ELF-1 (cell line): Measurements from ENCODE around the gene RACK1.

Source experiments
- DNase-seq: peaks from one replicate; pipeline ENCODE4 v3.0.0-alpha.2; 2016; ENCODE audit warnings: low read depth, low spot score

RACK1 gene

DNA sequence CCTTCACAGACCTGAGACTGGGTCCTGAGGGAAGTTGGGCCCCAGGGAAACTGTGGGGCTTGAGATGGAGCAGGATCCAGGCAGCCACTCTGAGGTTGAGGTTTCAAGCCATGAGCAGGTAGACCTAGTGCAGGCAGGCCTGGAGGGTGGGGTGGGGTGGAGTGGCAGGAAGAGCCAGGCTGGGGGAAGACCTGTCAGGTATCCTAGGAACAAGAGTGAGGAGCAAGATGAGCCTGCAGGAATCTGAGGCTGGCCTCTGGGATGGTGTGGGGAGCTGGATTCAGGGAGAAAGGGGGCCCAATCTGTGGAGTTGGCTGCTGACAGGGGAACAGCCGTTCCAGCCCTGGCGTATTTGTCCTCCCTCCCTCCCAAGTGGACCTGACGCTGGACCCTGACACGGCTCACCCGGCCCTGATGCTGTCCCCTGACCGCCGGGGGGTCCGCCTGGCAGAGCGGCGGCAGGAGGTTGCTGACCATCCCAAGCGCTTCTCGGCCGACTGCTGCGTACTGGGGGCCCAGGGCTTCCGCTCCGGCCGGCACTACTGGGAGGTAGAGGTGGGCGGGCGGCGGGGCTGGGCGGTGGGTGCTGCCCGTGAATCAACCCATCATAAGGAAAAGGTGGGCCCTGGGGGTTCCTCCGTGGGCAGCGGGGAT is 9.8 kb downstream of the RACK1 start:
- DNase-seq, result no peak

DNA sequence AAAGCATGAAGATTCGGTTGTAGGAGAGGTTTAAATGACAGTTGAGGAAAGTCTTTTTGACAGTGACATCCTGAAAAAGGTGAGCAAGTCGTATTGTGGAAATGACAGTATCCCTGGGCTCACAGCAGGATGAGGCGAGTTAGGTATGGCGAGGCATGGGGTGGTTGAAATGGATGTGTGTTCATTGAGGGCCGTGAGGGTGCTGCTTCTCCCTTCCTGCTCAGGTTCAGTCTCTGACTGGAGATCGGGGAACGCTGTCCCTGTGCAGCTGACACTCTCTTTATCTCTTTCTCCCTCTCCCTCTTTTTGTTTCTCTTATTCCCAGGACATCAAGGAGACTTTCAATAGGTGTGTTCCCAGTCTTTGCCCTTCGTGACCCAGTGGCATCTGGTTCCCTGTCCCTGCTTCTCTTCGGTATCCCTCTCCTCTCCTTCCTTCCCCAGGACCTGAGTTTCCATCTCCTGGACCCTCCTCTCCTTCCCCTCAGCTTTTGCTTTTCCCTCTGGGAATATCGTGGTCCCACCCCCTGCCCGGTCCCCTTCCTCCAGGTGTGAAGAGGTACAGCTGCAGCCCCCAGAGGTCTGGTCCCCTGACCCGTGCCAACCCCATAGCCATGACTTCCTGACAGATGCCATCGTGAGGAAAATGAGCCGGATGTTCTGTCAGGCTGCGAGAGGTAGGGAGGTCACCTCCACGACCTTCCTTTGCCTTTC is 10.5 kb downstream of the RACK1 start:
- no peak for DNase-seq

DNA sequence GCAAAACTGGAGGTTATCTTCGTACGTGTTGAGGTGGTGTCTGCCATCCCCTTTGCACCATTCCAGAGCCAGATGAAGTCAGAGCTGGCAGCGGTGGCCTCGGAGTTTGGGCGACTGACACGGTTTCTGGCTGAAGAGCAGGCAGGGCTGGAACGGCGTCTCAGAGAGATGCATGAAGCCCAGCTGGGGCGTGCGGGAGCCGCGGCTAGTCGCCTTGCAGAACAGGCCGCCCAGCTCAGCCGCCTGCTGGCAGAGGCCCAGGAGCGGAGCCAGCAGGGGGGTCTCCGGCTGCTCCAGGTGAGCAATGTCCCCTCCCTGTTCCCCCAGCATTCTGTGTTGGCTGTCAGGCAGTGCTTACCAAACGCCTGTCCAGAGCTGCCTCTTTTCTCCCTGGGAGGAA is 11.1 kb downstream of the RACK1 start:
- DNase-seq, result no peak

DNA sequence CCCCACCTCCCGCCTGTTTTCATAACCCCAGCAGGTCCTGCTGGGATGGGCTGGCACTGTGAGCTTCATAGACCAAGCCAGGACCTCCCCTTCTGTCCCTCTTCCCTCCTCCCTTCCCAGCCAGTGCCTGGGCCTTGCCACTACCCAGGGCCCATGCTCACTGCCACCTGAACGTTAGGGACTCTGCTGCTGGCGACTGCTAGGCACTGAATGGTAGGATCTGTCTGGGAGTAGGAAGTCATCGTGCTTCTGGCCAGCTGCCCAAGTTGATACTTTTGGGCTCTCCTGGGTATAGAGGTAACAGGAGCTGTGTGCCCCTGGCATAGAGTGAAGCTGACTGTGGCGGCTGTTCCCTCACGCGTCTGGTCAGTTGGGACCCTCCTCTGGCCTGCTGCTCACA is 12.3 kb downstream of the RACK1 start:
- DNase-seq, result no peak

DNA sequence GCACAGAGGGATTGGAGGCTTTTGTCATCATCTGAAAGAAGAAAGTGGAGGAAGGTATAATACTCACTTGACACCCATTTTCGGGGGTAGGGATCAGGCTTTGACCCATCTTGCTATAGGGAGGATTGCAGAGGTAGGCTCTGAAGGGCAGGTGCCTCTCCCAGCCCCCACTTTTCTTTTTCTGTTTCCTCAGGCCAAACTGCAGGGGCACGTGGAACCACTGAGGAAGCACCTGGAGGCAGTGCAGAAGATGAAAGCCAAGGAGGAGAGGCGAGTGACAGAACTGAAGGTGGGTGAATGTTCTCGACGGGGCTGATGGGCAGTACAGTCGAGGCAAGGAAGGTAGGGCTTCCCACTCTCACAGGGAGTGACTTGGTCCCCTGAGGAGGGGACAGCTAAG is 13.2 kb downstream of the RACK1 start:
- DNase-seq, result no peak

DNA sequence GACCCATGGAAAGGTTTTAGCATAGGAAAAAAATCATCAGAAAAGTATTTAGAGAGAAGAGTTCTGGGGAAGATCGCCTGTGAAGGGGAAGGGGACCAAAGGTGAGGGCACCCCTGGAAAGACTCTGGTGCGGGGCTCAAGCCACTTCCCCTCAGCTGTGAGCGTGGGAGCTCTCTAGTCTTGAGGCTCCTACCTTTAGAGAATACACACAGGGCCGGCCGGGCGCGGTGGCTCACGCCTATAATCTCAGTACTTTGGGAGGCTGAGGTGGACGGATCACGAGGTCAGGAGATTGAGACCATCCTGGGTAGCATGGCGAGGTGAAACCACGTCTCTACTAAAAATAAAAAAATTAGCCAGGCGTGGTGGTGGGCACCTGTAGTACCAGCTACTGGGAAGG is 13.7 kb downstream of the RACK1 start:
- DNase-seq, result no peak

DNA sequence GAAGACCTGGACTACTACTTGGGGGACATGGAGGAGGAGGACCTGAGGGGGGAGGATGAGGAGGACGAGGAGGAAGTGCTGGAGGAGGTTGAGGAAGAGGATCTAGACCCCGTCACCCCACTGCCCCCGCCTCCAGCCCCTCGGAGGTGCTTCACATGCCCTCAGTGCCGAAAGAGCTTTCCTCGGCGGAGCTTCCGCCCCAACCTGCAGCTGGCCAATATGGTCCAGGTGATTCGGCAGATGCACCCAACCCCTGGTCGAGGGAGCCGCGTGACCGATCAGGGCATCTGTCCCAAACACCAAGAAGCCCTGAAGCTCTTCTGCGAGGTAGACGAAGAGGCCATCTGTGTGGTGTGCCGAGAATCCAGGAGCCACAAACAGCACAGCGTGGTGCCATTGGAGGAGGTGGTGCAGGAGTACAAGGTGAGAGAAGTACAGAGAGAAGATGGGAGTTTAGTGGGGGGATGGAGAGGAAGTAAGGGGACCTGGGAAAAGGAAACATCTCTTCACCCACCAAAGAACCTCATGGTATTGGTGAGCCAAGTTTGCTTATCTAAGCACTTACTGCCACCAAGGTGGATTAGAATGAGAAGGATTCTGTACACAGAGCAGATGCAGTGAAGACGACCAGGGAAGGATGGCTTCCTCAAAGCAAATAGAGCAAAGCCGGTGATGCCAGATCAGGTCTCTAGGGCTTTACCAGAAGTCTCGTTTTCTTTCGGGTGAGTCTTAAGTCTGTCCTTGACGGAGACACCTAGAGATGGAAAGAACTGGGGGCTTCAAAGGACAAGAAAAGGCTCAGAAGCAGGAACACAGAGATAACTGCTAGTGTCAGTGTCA is 19.1 kb downstream of the RACK1 start:
- DNase-seq, result no peak

DNA sequence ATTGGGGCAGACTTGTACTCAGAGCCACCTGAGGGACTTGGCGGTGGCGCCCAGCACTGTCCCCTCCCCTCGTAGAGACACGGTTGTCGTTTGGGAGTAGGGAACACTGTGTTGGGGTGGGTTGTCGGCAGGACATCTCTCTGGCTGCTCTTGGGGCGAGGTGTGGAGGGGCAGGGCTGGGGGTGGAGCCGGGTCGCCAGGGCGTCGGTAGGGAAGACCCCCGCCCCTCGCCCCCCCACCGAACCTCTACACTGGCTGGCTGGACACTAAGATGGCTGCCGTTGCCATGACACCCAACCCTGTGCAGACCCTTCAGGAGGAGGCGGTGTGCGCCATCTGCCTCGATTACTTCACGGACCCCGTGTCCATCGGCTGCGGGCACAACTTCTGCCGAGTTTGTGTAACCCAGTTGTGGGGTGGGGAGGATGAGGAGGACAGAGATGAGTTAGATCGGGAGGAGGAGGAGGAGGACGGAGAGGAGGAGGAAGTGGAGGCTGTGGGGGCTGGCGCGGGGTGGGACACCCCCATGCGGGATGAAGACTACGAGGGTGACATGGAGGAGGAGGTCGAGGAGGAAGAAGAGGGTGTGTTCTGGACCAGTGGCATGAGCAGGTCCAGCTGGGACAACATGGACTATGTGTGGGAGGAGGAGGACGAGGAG is 19.8 kb downstream of the RACK1 start:
- no peak for DNase-seq

DNA sequence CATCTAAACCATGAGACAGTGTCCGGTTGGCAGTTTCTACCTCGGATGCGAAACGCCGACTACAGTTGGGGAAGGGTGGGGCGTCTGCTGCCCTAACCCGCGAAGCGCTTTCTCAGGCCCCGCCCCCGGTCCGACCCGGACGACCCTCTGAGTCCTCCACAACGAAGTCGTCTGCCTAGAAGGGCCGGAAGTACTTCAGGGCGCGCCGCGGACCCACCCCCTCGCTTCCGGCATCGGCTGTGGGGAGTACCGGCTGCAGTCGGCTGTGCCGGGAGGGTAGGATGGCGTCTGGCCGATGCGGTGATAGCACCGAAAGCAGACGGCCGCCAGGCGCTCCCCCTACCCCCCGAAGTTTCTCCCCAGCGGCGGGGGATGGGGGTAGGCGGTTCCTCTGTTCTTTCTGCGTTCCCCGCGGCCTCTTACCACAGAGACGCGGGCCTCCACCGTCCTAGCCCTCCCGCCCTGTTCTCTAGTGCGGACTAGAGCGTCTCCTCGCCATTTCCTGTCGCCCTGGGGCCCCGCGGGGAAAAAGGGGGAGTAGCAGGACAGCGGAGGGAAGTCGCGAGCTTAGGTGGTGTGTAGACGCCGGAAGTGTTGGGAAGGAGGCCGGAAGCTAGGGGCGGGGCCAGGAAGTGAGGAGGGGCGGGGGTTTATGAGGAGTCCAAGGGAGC is 20.5 kb downstream of the RACK1 start, which contains the start of gene TRIM41:
TSS of gene TRIM41 (plus strand) at position 224 of the 671 bp plus-strand sequence. CDS start 719 bp downstream, outside the sequence.
- DNase-seq, result peak; percentile 99

DNA sequence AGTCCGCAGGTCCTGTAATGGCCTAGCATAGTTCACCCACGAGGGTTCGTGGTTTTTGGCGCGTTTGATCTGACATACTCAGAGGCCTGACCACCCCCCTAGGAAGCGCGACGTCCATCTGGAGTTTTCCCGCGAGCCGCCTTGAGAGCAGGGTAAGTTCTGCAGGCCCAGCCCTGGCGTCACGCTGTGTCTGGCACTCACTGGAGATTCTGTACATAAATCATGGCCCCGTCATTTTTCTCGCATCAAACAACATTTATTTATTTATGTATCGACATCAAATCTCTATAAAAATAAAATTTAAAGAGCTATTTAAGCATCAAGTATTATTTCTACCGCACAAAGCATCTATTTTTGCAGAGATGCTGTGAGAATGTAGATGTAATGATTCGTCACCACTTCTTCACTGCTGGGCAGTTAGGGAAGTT is 21.1 kb downstream of the RACK1 start:
- DNase-seq, result no peak

DNA sequence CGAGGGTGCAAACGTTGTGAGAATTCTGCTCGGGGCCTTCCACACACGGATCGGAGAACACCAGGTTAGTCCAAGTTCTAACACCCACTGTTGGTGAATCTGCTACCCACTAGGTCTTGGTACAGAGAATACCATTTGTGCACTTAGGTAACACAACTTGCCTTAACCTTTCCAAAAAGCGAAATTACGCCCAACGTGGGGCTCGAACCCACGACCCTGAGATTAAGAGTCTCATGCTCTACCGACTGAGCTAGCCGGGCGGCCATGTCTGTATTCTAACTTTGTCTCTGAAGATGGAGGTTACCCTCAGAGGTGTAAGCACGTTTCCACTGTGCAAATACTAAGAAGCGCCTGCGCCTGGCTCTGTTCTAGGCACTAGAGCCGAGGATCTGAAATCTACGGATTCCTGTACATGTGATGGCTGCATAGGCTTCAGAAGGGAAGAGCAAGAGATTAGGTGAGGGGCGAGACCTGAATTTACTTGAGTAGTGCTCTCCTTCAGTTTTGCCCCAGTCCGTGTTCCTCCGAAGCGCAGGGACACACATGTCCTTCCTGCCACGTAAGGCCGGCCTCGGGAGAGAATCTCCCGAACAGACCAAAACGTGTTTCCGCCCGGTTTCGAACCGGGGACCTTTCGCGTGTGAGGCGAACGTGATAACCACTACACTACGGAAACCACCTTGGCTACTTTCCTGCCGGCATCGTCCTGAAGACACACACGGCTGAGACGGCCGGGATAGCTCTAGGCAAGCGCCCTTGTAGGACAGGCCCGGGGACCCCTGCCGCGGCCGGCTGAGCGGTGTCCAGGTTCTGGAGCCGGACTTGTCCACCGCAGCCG is 21.7 kb downstream of the RACK1 start:
- peak; percentile 99 for DNase-seq

DNA sequence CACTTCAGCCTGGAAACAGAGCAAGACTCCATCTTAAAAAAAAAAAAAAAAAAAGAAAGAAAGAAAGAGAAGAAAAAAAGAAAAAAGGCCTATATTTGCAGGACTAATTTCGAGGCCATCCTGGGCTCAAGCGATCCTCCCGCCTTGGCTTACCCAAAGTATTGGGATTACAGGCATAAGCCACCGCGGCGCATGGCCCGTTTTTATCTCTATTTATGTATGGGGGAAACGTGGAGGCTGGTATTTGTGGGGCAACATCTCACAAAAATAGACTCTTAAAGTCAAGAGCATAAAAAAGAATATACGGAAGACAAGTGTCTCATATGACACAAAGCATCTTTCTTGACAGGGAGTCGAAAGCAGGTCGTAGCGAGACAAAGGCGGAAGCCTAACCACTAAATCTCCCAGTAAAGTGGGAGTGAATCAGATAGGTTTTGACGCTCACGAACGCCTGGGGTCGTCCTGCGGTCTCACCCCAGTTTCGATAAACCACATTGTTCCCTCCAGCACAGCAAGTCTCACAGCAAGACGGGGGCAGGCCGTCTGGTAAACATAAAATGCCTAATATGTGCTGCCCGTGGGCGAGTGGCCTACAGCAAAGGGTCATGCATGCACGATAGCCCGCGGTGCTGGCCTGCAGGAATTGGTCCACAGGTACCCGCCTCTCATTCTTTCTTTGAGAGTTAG is 22.5 kb downstream of the RACK1 start:
- no peak for DNase-seq

DNA sequence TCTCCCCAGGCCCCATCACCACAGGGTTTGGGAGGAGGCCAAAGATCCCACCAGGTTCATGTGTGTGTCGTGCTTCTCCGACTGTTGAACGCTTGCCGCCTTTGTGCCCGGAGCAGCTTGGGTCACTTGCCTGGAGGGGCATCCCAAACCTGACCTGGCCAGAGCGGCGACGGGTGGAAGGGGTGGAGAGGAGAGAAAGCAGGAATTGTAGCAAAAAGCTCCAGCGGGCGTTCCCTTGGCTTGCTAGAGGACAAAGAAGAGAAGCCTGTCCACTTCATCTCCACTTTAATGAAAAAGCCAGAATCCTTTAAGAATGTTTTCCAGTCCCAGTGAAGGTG is 23.6 kb downstream of the RACK1 start:
- no peak for DNase-seq

DNA sequence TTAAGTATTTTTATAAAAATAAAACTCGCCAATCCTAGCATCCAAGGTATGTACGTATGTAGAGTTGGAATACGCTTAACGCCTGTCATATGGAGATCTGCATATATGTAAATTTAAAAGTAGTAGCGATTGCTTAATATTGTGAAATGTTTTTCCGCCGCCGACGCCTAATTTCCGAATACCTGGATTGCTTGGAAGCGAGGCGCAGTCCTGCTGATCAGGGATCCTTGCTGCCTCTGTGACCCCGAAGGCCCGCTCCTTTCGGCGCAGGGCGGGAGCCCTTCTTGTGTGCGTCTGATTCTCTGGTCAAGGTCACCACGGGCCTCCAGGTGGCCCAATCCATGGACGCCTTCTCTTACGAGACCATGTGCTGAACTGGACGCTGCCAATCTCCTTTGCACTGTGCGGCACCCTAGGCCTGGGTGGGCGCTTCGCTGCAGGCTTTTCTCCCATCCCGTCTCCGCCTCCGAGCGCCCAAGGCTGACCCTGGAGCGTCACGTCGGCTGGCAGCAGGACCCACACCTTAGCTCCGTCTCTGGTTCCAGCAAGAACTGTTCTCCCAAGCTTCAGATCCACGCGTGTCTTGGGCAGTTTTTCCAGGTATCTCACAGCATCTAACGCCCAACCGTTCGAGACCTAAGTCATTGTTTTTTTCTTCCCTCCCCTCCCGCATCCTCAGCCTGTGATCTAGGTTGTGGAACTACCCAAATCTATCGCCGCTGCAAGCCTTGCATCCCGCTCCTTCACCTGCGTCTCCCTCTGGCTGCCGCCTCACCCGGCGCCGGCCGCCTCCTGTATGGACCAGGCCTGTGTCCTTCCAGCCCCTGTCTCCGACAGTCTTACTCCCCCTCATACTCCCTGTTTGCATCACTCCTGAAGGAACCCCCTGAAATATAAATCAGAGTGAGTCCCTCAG is 24.2 kb downstream of the RACK1 start:
- no peak for DNase-seq

DNA sequence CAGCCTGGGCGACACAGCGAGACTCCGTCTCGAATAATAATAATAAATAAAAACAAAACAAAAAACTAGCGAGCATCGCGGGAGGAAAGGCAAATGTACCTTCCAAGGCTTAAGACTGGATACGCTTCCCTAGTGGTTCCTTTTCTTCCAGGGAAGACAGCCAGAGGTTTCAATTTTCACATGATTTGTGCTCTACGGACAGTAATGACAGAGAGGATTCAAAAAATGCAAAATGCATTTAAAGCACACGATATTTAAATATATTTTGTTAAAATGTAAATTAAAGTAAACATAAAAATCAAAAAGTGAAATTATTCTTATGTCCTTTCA is 24.9 kb downstream of the RACK1 start:
- DNase-seq, result no peak

DNA sequence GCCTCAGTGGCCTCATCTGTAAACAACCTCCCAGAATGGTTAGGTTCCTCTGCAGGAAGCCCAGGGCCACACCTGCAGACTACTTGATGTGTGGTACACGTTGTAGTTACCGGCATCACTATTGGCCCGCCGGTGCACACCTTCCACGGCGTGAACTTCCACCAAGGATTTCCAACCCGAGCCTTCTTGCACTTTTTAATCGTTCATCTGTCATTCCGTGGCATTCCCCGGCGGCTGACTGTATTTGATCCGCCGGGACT is 26.0 kb downstream of the RACK1 start:
- no peak for DNase-seq

DNA sequence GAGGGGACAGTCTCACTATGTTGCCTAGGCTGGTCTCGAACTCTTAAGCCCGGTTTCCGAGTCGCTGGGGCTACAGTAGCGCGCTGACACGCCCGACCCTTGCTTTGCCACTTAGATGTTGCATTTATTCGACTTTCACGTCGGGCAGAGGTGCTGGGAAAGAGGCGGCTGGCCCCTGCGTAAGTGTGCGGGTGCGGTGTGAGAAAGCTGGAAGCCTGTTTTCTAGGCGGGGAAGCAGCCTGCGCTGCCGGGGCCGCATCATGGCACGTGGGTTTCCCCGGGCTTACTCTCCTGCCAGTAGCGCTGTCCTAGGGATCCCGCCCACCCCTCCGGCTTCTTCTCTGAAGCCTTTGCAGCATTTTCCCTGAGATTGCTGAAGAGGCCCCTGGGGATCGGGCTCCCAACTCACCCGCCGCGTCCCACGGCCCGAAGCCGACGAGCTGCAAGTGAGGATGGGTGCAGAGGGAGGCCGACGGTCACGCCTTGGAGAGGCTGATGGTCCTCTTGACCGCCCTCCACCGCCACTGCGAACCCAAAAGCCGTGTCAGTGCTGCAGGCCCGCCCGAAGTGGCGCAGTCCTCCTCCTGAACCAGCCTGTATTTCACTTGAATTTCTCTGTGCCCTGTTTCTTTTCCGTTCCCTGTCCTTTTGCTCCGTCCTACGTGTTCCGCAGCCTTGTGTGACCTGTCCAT is 26.4 kb downstream of the RACK1 start:
- DNase-seq, result peak; percentile 79
